Ishikawa (cell line): ENCODE results near the gene TTF1.

Source experiments
- CEBPB ChIP-seq: IDR thresholded peaks from 2 replicates; pipeline ENCODE4 v1.6.1; 2012
- CREB1 ChIP-seq: IDR thresholded peaks from 2 replicates; pipeline ENCODE4 v1.6.1; 2012; ENCODE audit warnings: low read depth
- EGR1 ChIP-seq: IDR thresholded peaks from 2 replicates; pipeline ENCODE4 v1.6.1; 2012
- EP300 ChIP-seq: IDR thresholded peaks from 2 replicates; pipeline ENCODE4 v1.6.1; 2012; ENCODE audit warnings: borderline replicate concordance
- FOXM1 ChIP-seq: IDR thresholded peaks from 2 replicates; pipeline ENCODE4 v1.6.1; 2012; ENCODE audit warnings: low read depth, borderline replicate concordance
- MAX ChIP-seq: IDR thresholded peaks from 2 replicates; pipeline ENCODE4 v1.6.1; 2012
- NFIC ChIP-seq: IDR thresholded peaks from 2 replicates; pipeline ENCODE4 v1.6.1; 2012
- RAD21 ChIP-seq: IDR thresholded peaks from 2 replicates; pipeline ENCODE4 v1.6.1; 2012; ENCODE audit warnings: low read depth
- REST ChIP-seq: IDR thresholded peaks from 2 replicates; pipeline ENCODE4 v1.6.1; 2012; ENCODE audit warnings: low read depth, mild to moderate bottlenecking
- TAF1 ChIP-seq: IDR thresholded peaks from 2 replicates; pipeline ENCODE4 v1.6.1; 2012; ENCODE audit warnings: low read depth, mild to moderate bottlenecking
- TCF12 ChIP-seq: IDR thresholded peaks from 2 replicates; pipeline ENCODE4 v1.6.1; 2012; ENCODE audit warnings: low read depth
- TEAD4 ChIP-seq: IDR thresholded peaks from 2 replicates; pipeline ENCODE4 v1.6.1; 2012
- USF1 ChIP-seq: IDR thresholded peaks from 2 replicates; pipeline ENCODE4 v1.6.1; 2012
- YY1 ChIP-seq: IDR thresholded peaks from 2 replicates; pipeline ENCODE4 v1.6.1; 2012; ENCODE audit warnings: low read depth
- ZBTB7A ChIP-seq: IDR thresholded peaks from 2 replicates; pipeline ENCODE4 v1.6.1; 2012; ENCODE audit warnings: low read depth

Gene TTF1

GRCh38 chr9:132346177-132346576 lies 60.5 kb downstream of the TTF1 start:
- TF ChIP-seq ZBTB7A: no peak
- no peak for TF ChIP-seq NFIC
- no peak for TF ChIP-seq RAD21
- TF ChIP-seq TEAD4: no peak
- TF ChIP-seq CREB1: no peak
- TF ChIP-seq FOXM1: no peak
- no peak for TF ChIP-seq EGR1
- no peak for TF ChIP-seq TAF1
- no peak for TF ChIP-seq YY1
- no peak for TF ChIP-seq CEBPB
- TF ChIP-seq MAX: no peak
- no peak for TF ChIP-seq USF1
- TF ChIP-seq REST: no peak
- no peak for TF ChIP-seq TCF12

- no peak for TF ChIP-seq ZBTB7A
- TF ChIP-seq YY1: no peak
- TF ChIP-seq EGR1: no peak
- no peak for TF ChIP-seq FOXM1
- TF ChIP-seq TCF12: no peak
- no peak for TF ChIP-seq TAF1
- no peak for TF ChIP-seq USF1
- no peak for TF ChIP-seq CREB1
- TF ChIP-seq EP300: no peak
- TF ChIP-seq TEAD4: no peak
- no peak for TF ChIP-seq RAD21
- TF ChIP-seq MAX: no peak
- no peak for TF ChIP-seq NFIC
- no peak for TF ChIP-seq CEBPB
- TF ChIP-seq REST: no peak
These were observed 65.3 kb downstream of the TTF1 start for GRCh38 chr9:132341177-132341840.

- TF ChIP-seq EGR1 (no peak), TAF1 (no peak)
These were observed 72.3 kb downstream of the TTF1 start for GRCh38 chr9:132334364-132334763.

- no peak for TF ChIP-seq TCF12
- TF ChIP-seq CREB1: no peak
- no peak for TF ChIP-seq USF1
- TF ChIP-seq TEAD4: no peak
- TF ChIP-seq REST: no peak
- no peak for TF ChIP-seq YY1
- no peak for TF ChIP-seq RAD21
- no peak for TF ChIP-seq TAF1
- TF ChIP-seq CEBPB: no peak
- no peak for TF ChIP-seq NFIC
These were observed 73.1 kb downstream of the TTF1 start for GRCh38 chr9:132333556-132333955.
